ENCODE measurements around the gene NOL8. TPM values are rescaled to one million over a fixed set of nuclear protein-coding genes. Genes with fewer than 3 reads are reported as not detected.

Gene NOL8
- total and polyA plus RNA-seq, 5 donors from 2014 or later: 23.5 to 58.7 (median 28.3) TPM

DNA sequence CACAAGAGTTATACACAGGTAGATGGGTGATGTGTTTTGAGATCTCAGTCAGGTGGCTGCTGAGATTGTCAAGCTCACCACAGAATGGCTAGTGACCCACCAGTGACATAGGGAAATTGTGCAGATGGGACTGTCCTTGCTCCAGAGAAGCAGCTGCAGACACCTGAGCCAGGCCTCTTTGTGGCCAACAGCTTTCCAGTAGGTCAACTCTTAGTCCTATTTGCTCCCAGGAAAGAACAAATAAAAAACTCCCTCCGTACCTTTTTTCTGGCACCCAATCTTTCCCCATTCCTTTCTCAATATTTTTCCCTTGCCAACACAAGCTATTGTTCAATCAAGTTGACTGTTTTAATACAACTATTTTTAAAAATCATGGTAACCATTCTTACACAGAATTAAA is 45.8 kb downstream of the NOL8 start:
- Mint-ChIP-seq H3K36me3 (peaks cover 47% of the 10 kb centered on the region), H3K27ac (peak overlapping the region in 2 of 3 donors; percentile 17 to 30), H3K27me3 (no peaks in the 10 kb centered on the region), H3K4me1 (peaks cover 4 to 30% (median 15%) of the 10 kb centered on the region in 4 donors), H3K9me3 (no peaks in the 10 kb centered on the region), H3K4me3 (no peak overlapping the region)
- Histone ChIP-seq H3K4me3 (ENCODE audit: low read depth, low read length) (no peak overlapping the region), H3K4me1 (ENCODE audit: control insufficient read depth, insufficient read depth, low read length, poor library complexity, severe bottlenecking) (peaks cover 6% of the 10 kb centered on the region), H3K36me3 (ENCODE audit: control insufficient read depth, insufficient read depth, low read length) (peaks cover 89% of the 10 kb centered on the region), H3K27ac (ENCODE audit: insufficient read depth, low read length, poor library complexity, severe bottlenecking) (no peak overlapping the region), H3K27me3 (ENCODE audit: control insufficient read depth, insufficient read depth, low read length) (no peaks in the 10 kb centered on the region), H3K9me3 (ENCODE audit: control insufficient read depth in 2 of 2, low read length in 2 of 2) (no peaks in the 10 kb centered on the region)
- no peak for DNase-seq
- no peak for ATAC-seq (ENCODE audit: low read depth in 2 of 2)

DNA sequence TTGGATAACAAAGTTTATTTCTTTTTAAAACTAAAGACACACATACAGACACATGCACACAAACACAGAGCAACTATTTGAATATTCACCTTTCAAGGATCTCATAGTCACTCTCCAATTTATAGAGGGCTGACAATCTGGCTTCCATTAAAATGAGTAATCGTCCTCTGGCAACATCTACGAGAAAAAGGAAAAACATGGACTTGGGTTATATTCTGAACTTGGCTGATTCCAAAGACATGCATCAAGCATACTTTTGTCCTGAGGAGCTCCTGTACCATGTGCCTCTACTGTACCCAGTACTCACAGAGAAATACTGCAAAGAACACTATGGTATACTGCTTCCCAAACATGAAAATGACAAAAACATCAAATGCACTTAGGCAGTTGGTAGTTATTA is 47.0 kb downstream of the NOL8 start:
- H3K4me3 Mint-ChIP-seq: no peak overlapping the region
- H3K4me1 Mint-ChIP-seq: peaks cover 0 to 30% (median 19%) of the 10 kb centered on the region in 4 donors
- H3K27me3 Mint-ChIP-seq: no peaks in the 10 kb centered on the region
- Histone ChIP-seq H3K4me3 (ENCODE audit: low read depth, low read length) (no peak overlapping the region), H3K9me3 (ENCODE audit: control insufficient read depth in 2 of 2, low read length in 2 of 2) (no peaks in the 10 kb centered on the region), H3K36me3 (ENCODE audit: control insufficient read depth, insufficient read depth, low read length) (peaks cover 95% of the 10 kb centered on the region), H3K27ac (ENCODE audit: insufficient read depth, low read length, poor library complexity, severe bottlenecking) (no peak overlapping the region), H3K4me1 (ENCODE audit: control insufficient read depth, insufficient read depth, low read length, poor library complexity, severe bottlenecking) (peaks cover 6% of the 10 kb centered on the region), H3K27me3 (ENCODE audit: control insufficient read depth, insufficient read depth, low read length) (no peaks in the 10 kb centered on the region)
- H3K36me3 Mint-ChIP-seq: peaks cover 50% of the 10 kb centered on the region
- no peaks in the 10 kb centered on the region for H3K9me3 Mint-ChIP-seq
- DNase-seq: no peak
- ATAC-seq (ENCODE audit: low read depth in 2 of 2): no peak
- peak overlapping the region in 1 of 3 donors; percentile 88 for H3K27ac Mint-ChIP-seq

DNA sequence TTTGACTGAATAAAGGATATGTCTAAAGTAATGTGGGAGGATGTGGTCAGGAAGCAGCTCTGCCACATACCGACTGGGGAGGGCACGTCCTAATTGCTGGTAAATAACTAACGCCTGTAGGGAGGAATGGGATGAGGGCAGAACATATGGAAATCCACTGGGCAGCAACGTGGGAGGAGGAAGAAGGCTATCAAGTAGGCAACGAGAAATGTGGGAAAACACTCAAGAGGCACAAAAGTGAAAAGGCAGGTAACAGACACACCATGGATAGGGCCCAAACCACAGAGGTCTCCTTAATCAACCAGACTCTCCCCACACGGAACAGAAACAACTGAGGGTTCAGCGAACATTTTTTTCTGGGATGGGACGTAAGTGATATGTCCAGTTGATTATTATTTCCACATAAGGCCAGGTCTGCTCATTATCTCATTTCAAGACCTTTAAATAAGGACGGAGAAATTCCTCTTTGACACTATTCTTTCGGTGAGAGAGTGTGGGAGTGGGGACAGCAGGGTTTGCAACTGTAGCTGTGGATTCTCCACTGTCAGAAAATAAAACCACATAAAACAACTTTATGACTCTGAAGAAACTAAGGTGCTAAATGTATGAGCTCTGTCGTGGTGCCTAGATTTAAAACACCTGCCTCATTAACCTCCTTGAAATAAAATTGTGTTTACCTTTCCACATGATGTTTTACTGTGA is 48.7 kb downstream of the NOL8 start:
- peak overlapping the region; percentile 24 for H3K27ac ChIP-seq (ENCODE audit: insufficient read depth, low read length, poor library complexity, severe bottlenecking)
- H3K36me3 ChIP-seq (ENCODE audit: control insufficient read depth, insufficient read depth, low read length): peaks cover 96% of the 10 kb centered on the region
- no peaks in the 10 kb centered on the region for H3K27me3 Mint-ChIP-seq
- peak overlapping the region; percentile 8 for H3K4me3 ChIP-seq (ENCODE audit: low read depth, low read length)
- ATAC-seq (ENCODE audit: low read depth in 2 of 2): no peak
- peaks cover 0 to 27% (median 20%) of the 10 kb centered on the region in 4 donors for H3K4me1 Mint-ChIP-seq
- peak overlapping the region; percentile 84 to 88 (median 86) for H3K27ac Mint-ChIP-seq
- H3K36me3 Mint-ChIP-seq: peaks cover 51% of the 10 kb centered on the region
- peak overlapping the region in 2 of 4 donors; percentile 35 to 37 for H3K4me3 Mint-ChIP-seq
- no peaks in the 10 kb centered on the region for H3K27me3 ChIP-seq (ENCODE audit: control insufficient read depth, insufficient read depth, low read length)
- no peaks in the 10 kb centered on the region for H3K9me3 ChIP-seq (ENCODE audit: control insufficient read depth in 2 of 2, low read length in 2 of 2)
- peak in 1 of 3 donors; percentile 36 for DNase-seq
- peaks cover 6% of the 10 kb centered on the region for H3K4me1 ChIP-seq (ENCODE audit: control insufficient read depth, insufficient read depth, low read length, poor library complexity, severe bottlenecking)
- H3K9me3 Mint-ChIP-seq: no peaks in the 10 kb centered on the region

DNA sequence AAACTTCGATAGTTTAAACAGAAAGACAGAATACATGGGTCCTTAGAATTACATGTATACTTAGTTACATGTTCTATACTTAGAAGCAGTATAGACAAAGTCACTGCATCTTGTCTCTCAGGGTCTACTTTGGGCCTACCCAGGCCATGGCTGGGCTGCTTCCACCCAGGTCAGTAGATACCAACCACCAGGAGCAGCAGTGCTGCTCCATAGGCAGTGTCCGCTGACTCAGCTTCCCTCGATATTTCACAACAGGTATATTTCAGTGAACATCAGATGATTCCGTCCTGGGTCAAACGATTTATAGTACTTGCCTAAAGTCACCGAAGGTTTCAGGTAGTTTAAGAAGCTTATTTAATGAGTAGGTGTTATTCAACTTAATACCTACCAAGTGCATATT is 49.6 kb downstream of the NOL8 start:
- no peak for ATAC-seq (ENCODE audit: low read depth in 2 of 2)
- H3K27ac ChIP-seq (ENCODE audit: insufficient read depth, low read length, poor library complexity, severe bottlenecking): no peak overlapping the region
- peaks cover 0 to 24% (median 20%) of the 10 kb centered on the region in 4 donors for H3K4me1 Mint-ChIP-seq
- no peak overlapping the region for H3K4me3 ChIP-seq (ENCODE audit: low read depth, low read length)
- H3K36me3 ChIP-seq (ENCODE audit: control insufficient read depth, insufficient read depth, low read length): peaks cover 95% of the 10 kb centered on the region
- no peaks in the 10 kb centered on the region for H3K9me3 Mint-ChIP-seq
- peak overlapping the region in 1 of 4 donors; percentile 8 for H3K4me3 Mint-ChIP-seq
- no peaks in the 10 kb centered on the region for H3K9me3 ChIP-seq (ENCODE audit: control insufficient read depth in 2 of 2, low read length in 2 of 2)
- no peaks in the 10 kb centered on the region for H3K27me3 Mint-ChIP-seq
- H3K4me1 ChIP-seq (ENCODE audit: control insufficient read depth, insufficient read depth, low read length, poor library complexity, severe bottlenecking): peaks cover 6% of the 10 kb centered on the region
- no peak for DNase-seq
- H3K27ac Mint-ChIP-seq: peak overlapping the region in 1 of 3 donors; percentile 88
- H3K27me3 ChIP-seq (ENCODE audit: control insufficient read depth, insufficient read depth, low read length): no peaks in the 10 kb centered on the region
- peaks cover 57% of the 10 kb centered on the region for H3K36me3 Mint-ChIP-seq

DNA sequence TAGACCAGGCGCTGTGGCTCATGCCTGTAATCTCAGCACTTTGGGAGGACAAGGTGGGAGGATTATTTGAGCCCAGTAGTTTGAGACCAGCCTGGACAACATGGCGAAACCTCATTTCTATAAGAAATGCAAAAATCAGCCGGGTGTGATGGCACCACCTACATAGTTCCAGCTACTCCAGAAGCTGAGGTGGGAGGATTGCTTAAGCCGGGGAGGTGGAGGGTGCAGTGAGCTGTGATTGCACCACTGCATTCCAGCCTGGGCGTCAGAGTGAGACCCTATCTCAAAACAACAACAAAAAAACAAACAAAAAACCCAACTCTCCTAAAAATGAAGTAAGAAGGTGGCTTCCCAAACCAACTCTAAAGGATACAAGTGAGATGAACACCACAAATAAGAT is 54.6 kb downstream of the NOL8 start:
- H3K4me3 Mint-ChIP-seq: no peak overlapping the region
- H3K27ac ChIP-seq (ENCODE audit: insufficient read depth, low read length, poor library complexity, severe bottlenecking): no peak overlapping the region
- ATAC-seq (ENCODE audit: low read depth in 2 of 2) (no peak), DNase-seq (no peak)
- peaks cover 94% of the 10 kb centered on the region for H3K36me3 ChIP-seq (ENCODE audit: control insufficient read depth, insufficient read depth, low read length)
- H3K27ac Mint-ChIP-seq: no peak overlapping the region
- H3K27me3 Mint-ChIP-seq: no peaks in the 10 kb centered on the region
- H3K9me3 ChIP-seq (ENCODE audit: control insufficient read depth in 2 of 2, low read length in 2 of 2): no peaks in the 10 kb centered on the region
- no peaks in the 10 kb centered on the region for H3K9me3 Mint-ChIP-seq
- no peak overlapping the region for H3K4me3 ChIP-seq (ENCODE audit: low read depth, low read length)
- no peaks in the 10 kb centered on the region for H3K27me3 ChIP-seq (ENCODE audit: control insufficient read depth, insufficient read depth, low read length)
- peaks cover 48% of the 10 kb centered on the region for H3K36me3 Mint-ChIP-seq
- peaks cover 0 to 11% (median 5%) of the 10 kb centered on the region in 4 donors for H3K4me1 Mint-ChIP-seq
- H3K4me1 ChIP-seq (ENCODE audit: control insufficient read depth, insufficient read depth, low read length, poor library complexity, severe bottlenecking): no peaks in the 10 kb centered on the region

DNA sequence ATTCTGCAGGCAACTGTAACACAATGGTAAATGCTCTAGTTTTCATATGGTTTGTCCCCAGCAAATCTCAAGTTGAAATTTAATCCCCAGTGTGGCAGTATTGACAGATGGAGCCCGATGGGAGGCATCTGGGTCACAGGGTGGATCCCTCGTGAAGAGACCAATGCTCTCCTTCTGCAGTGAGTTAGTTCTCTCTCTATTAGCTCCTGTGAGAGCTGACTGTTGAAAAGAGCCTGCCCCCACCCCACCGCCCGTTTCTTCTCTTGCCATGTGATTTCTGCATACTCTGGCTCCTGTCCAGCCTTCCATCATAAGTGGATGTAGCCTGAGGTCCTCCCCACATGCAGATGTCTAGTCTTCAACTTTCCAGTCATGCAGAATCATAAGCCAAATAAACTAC is 58.7 kb downstream of the NOL8 start:
- Mint-ChIP-seq H3K36me3 (peaks cover 64% of the 10 kb centered on the region), H3K4me1 (peaks cover 0 to 2% (median 0%) of the 10 kb centered on the region in 4 donors), H3K9me3 (no peaks in the 10 kb centered on the region), H3K27me3 (no peaks in the 10 kb centered on the region), H3K27ac (peak overlapping the region in 1 of 3 donors; percentile 43), H3K4me3 (no peak overlapping the region)
- ATAC-seq (ENCODE audit: low read depth in 2 of 2) (no peak), DNase-seq (no peak)
- Histone ChIP-seq H3K9me3 (ENCODE audit: control insufficient read depth in 2 of 2, low read length in 2 of 2) (no peaks in the 10 kb centered on the region), H3K27me3 (ENCODE audit: control insufficient read depth, insufficient read depth, low read length) (no peaks in the 10 kb centered on the region), H3K4me3 (ENCODE audit: low read depth, low read length) (no peak overlapping the region), H3K27ac (ENCODE audit: insufficient read depth, low read length, poor library complexity, severe bottlenecking) (no peak overlapping the region), H3K4me1 (ENCODE audit: control insufficient read depth, insufficient read depth, low read length, poor library complexity, severe bottlenecking) (no peaks in the 10 kb centered on the region), H3K36me3 (ENCODE audit: control insufficient read depth, insufficient read depth, low read length) (peaks cover 97% of the 10 kb centered on the region)

DNA sequence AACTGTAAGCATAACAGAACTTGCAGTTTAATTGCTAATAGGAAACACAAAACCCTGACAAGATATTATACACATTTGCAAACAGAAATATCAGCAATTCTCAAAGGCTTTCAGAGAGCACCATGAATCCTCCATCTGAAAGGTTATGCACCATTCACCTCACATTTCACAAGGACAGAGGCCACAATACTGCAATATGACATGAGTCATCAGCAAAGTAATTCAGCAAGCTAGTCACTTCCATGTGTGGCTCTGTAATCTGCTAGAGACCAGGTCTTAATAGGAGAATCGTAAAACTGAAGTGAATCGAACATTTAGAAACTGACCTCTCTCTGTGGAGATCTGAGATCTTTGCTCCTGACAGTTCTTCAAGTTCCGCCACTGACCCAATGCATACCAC is 60.0 kb downstream of the NOL8 start:
- H3K4me1 ChIP-seq (ENCODE audit: control insufficient read depth, insufficient read depth, low read length, poor library complexity, severe bottlenecking): no peaks in the 10 kb centered on the region
- Mint-ChIP-seq H3K9me3 (no peaks in the 10 kb centered on the region), H3K36me3 (peaks cover 62% of the 10 kb centered on the region), H3K4me3 (no peak overlapping the region), H3K27ac (no peak overlapping the region), H3K4me1 (peaks cover 0 to 2% (median under 1%) of the 10 kb centered on the region in 4 donors), H3K27me3 (no peaks in the 10 kb centered on the region)
- H3K27ac ChIP-seq (ENCODE audit: insufficient read depth, low read length, poor library complexity, severe bottlenecking): no peak overlapping the region
- H3K27me3 ChIP-seq (ENCODE audit: control insufficient read depth, insufficient read depth, low read length): no peaks in the 10 kb centered on the region
- peaks cover 97% of the 10 kb centered on the region for H3K36me3 ChIP-seq (ENCODE audit: control insufficient read depth, insufficient read depth, low read length)
- H3K4me3 ChIP-seq (ENCODE audit: low read depth, low read length): no peak overlapping the region
- no peaks in the 10 kb centered on the region for H3K9me3 ChIP-seq (ENCODE audit: control insufficient read depth in 2 of 2, low read length in 2 of 2)
- DNase-seq: no peak
- no peak for ATAC-seq (ENCODE audit: low read depth in 2 of 2)

DNA sequence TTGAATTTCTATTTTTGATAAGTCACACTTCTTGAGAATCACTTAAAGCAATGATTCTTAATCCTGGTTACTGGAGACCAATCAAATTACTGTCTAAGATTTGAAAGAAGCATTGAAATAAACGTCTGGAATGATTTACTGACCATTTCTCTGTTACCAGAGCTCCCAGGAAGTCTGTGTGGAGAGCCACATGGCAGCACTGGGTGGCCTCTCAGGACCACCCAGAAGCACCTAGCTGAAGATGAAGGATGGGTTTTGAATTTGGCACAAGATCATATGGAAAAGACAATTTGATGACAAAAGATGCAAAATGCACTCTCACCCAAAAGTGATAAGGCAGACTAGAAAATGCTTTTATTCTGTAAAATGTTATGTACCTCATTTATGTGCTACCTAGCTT is 62.0 kb downstream of the NOL8 start:
- Mint-ChIP-seq H3K27me3 (no peaks in the 10 kb centered on the region), H3K27ac (peak overlapping the region in 2 of 3 donors; percentile 7 to 56), H3K36me3 (peaks cover 71% of the 10 kb centered on the region), H3K9me3 (no peaks in the 10 kb centered on the region), H3K4me3 (no peak overlapping the region), H3K4me1 (peaks cover 0 to 4% (median 1%) of the 10 kb centered on the region in 4 donors)
- DNase-seq (no peak), ATAC-seq (ENCODE audit: low read depth in 2 of 2) (no peak)
- no peaks in the 10 kb centered on the region for H3K9me3 ChIP-seq (ENCODE audit: control insufficient read depth in 2 of 2, low read length in 2 of 2)
- no peaks in the 10 kb centered on the region for H3K27me3 ChIP-seq (ENCODE audit: control insufficient read depth, insufficient read depth, low read length)
- H3K27ac ChIP-seq (ENCODE audit: insufficient read depth, low read length, poor library complexity, severe bottlenecking): no peak overlapping the region
- H3K4me3 ChIP-seq (ENCODE audit: low read depth, low read length): no peak overlapping the region
- H3K4me1 ChIP-seq (ENCODE audit: control insufficient read depth, insufficient read depth, low read length, poor library complexity, severe bottlenecking): no peaks in the 10 kb centered on the region
- H3K36me3 ChIP-seq (ENCODE audit: control insufficient read depth, insufficient read depth, low read length): peaks cover 97% of the 10 kb centered on the region
